WTC11 (cell line): ENCODE measurements around the gene PON3.

Experiments
- CREB1 ChIP-seq: sonication (generic); formaldehyde crosslinking; IDR thresholded peaks from 2 replicates; pipeline ENCODE4 v1.8.0; 2023; ENCODE audit warnings: mild to moderate bottlenecking, missing genetic modification reagents
- NFE2L1 ChIP-seq: sonication (generic); formaldehyde crosslinking; IDR thresholded peaks from 2 replicates; pipeline ENCODE4 v1.8.1; 2023; ENCODE audit warnings: missing genetic modification reagents
- SP1 ChIP-seq: sonication (generic); formaldehyde crosslinking; conservative IDR thresholded peaks from 2 replicates; pipeline ENCODE4 v1.8.1; 2022; ENCODE audit warnings: missing genetic modification reagents
- TP53 ChIP-seq: sonication (generic); formaldehyde crosslinking; IDR thresholded peaks from 2 replicates; pipeline ENCODE4 v1.8.1; 2023; ENCODE audit warnings: mild to moderate bottlenecking, missing genetic modification reagents
- ZNF138 ChIP-seq: sonication (generic); formaldehyde crosslinking; conservative IDR thresholded peaks from 2 replicates; pipeline ENCODE4 v1.8.1; 2022; ENCODE audit warnings: mild to moderate bottlenecking, moderate library complexity, missing genetic modification reagents
- TF ChIP-seq, protein P1 (sequence below): sonication (generic); formaldehyde crosslinking; IDR thresholded peaks from 2 replicates; pipeline ENCODE4 v1.8.0; 2022; ENCODE audit warnings: mild to moderate bottlenecking, missing genetic modification reagents
- TF ChIP-seq, protein P2 (sequence below): sonication (generic); formaldehyde crosslinking; IDR thresholded peaks from 2 replicates; pipeline ENCODE4 v1.8.1; 2023; ENCODE audit warnings: mild to moderate bottlenecking, missing genetic modification reagents, moderate library complexity
- TF ChIP-seq, protein P3 (sequence below): sonication (generic); formaldehyde crosslinking; IDR thresholded peaks from 2 replicates; pipeline ENCODE4 v1.8.1; 2022; ENCODE audit warnings: low read depth, mild to moderate bottlenecking, moderate library complexity, missing genetic modification reagents, borderline replicate concordance
- TF ChIP-seq, protein P4 (sequence below): fragments of 200-600 bp; IDR thresholded peaks from 2 replicates; pipeline ENCODE4 v1.8.0; 2022; ENCODE audit warnings: antibody characterized with exemption

DNA sequence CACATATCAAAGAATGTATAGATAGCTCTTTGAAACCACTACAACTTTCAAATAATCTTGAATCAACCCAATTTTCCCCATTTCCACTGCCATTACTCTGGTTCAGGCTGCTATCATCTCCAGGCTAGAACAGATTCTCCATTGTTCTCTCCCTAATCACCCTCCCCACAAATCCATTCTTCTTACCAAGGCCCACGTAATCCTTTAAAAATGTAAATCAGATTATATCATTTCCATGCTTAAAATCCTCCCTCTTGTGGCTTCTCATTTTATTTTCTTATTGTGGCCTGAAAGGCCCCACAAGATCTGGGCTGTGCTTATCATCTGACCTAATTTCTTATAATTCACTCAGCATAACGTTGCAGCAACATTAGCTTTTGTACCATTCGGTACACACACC, 68.8 kb downstream of the PON3 start:
- no peak for TF ChIP-seq ZNF138 (CRISPR knock-in tag)
- no peak for TF ChIP-seq CREB1 (CRISPR knock-in tag)
- TF ChIP-seq, protein P1, sequence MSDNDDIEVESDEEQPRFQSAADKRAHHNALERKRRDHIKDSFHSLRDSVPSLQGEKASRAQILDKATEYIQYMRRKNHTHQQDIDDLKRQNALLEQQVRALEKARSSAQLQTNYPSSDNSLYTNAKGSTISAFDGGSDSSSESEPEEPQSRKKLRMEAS (CRISPR knock-in tag), result no peak
- TF ChIP-seq, protein P2, sequence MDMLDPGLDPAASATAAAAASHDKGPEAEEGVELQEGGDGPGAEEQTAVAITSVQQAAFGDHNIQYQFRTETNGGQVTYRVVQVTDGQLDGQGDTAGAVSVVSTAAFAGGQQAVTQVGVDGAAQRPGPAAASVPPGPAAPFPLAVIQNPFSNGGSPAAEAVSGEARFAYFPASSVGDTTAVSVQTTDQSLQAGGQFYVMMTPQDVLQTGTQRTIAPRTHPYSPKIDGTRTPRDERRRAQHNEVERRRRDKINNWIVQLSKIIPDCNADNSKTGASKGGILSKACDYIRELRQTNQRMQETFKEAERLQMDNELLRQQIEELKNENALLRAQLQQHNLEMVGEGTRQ (CRISPR knock-in tag), result no peak
- TF ChIP-seq NFE2L1, result no peak
- TF ChIP-seq, protein P3, sequence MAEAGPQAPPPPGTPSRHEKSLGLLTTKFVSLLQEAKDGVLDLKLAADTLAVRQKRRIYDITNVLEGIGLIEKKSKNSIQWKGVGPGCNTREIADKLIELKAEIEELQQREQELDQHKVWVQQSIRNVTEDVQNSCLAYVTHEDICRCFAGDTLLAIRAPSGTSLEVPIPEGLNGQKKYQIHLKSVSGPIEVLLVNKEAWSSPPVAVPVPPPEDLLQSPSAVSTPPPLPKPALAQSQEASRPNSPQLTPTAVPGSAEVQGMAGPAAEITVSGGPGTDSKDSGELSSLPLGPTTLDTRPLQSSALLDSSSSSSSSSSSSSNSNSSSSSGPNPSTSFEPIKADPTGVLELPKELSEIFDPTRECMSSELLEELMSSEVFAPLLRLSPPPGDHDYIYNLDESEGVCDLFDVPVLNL, result no peak
- TF ChIP-seq, protein P4, sequence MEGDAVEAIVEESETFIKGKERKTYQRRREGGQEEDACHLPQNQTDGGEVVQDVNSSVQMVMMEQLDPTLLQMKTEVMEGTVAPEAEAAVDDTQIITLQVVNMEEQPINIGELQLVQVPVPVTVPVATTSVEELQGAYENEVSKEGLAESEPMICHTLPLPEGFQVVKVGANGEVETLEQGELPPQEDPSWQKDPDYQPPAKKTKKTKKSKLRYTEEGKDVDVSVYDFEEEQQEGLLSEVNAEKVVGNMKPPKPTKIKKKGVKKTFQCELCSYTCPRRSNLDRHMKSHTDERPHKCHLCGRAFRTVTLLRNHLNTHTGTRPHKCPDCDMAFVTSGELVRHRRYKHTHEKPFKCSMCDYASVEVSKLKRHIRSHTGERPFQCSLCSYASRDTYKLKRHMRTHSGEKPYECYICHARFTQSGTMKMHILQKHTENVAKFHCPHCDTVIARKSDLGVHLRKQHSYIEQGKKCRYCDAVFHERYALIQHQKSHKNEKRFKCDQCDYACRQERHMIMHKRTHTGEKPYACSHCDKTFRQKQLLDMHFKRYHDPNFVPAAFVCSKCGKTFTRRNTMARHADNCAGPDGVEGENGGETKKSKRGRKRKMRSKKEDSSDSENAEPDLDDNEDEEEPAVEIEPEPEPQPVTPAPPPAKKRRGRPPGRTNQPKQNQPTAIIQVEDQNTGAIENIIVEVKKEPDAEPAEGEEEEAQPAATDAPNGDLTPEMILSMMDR, result no peak
- no peak for TF ChIP-seq SP1 (CRISPR knock-in tag)
- TF ChIP-seq TP53 (CRISPR knock-in tag), result no peak
